Iris pigment epithelial cell (primary cell): Measurements from ENCODE around the gene DENND5A.
A peak's percentile ranks its signal among the peaks of the same experiment; 100 is the strongest.
"Not testable (repeated sequence)": the region's sequence is repeated elsewhere in the genome, so short reads cannot be mapped to it uniquely, and the experiment has no call there.

Source experiments
- DNase-seq: peaks from one replicate; pipeline ENCODE4 v3.0.0-alpha.2; 2011; ENCODE audit warnings: low read depth

DENND5A gene

GRCh38 chr11:9210922-9211320 is 54.2 kb downstream of the DENND5A start:
- DNase-seq: peak; percentile 53

- DNase-seq: peak; percentile 32
Observed at GRCh38 chr11:9210224-9210921, 54.8 kb downstream of the DENND5A start.

GRCh38 chr11:9209604-9210003 is 55.5 kb downstream of the DENND5A start:
- DNase-seq: not testable (repeated sequence)

- peak; percentile 27 for DNase-seq
Observed at GRCh38 chr11:9208726-9209501, 56.2 kb downstream of the DENND5A start.

GRCh38 chr11:9207229-9207628 is 57.9 kb downstream of the DENND5A start:
- no peak for DNase-seq

- peak; percentile 87 for DNase-seq
Observed at GRCh38 chr11:9206496-9206895, 58.7 kb downstream of the DENND5A start.

GRCh38 chr11:9203691-9204311 is 61.3 kb downstream of the DENND5A start:
- no peak for DNase-seq

- DNase-seq: no peak
Observed at GRCh38 chr11:9201372-9202162, 63.6 kb downstream of the DENND5A start.

- DNase-seq: no peak
Observed at GRCh38 chr11:9200471-9200870, 64.7 kb downstream of the DENND5A start.

- no peak for DNase-seq
Observed at GRCh38 chr11:9193316-9193715, 71.8 kb downstream of the DENND5A start.

GRCh38 chr11:9192561-9192960 is 72.6 kb downstream of the DENND5A start:
- no peak for DNase-seq

GRCh38 chr11:9190326-9191016 is 74.7 kb downstream of the DENND5A start:
- DNase-seq: not testable (repeated sequence)

GRCh38 chr11:9188860-9189259 is 76.3 kb downstream of the DENND5A start:
- DNase-seq: not testable (repeated sequence)

- no peak for DNase-seq
Observed at GRCh38 chr11:9187616-9188015, 77.5 kb downstream of the DENND5A start.

- DNase-seq: no peak
Observed at GRCh38 chr11:9184516-9184915, 80.6 kb downstream of the DENND5A start.

- DNase-seq: no peak
Observed at GRCh38 chr11:9182180-9182871, 82.8 kb downstream of the DENND5A start.

GRCh38 chr11:9180784-9181183 is 84.4 kb downstream of the DENND5A start:
- DNase-seq: peak; percentile 47

GRCh38 chr11:9179141-9179540 is 86.0 kb downstream of the DENND5A start:
- DNase-seq: no peak

- DNase-seq: no peak
Observed at GRCh38 chr11:9178716-9179115, 86.4 kb downstream of the DENND5A start.

GRCh38 chr11:9177438-9178091 is 87.6 kb downstream of the DENND5A start:
- no peak for DNase-seq
